GM23338 (cell line): ENCODE results near the gene UBE2D3. TPM values are rescaled to one million over a fixed set of nuclear protein-coding genes. Genes with fewer than 3 reads are reported as not detected.
A peak's percentile ranks its signal among the peaks of the same experiment; 100 is the strongest.

Source experiments
- ATAC-seq: fragments of 200-7000 bp; cut with Tn5 transposase; 3 replicates; pipeline ENCODE4 v1.9.1; 2020
- DNase-seq: peaks from one replicate; pipeline ENCODE4 v3.0.0-alpha.2; 2015; ENCODE audit warnings: low spot score
- H2AFZ ChIP-seq: fragments of 200-600 bp; sonication (generic); 2 replicates; pipeline ENCODE4 v1.8.0; 2016; ENCODE audit warnings: antibody characterized with exemption, mild to moderate bottlenecking, moderate library complexity
- H3F3A ChIP-seq: fragments of 200-600 bp; sonication (generic); replicated peaks from 2 replicates; pipeline ENCODE4 v1.8.0; 2017; ENCODE audit warnings: antibody characterized with exemption, mixed run types, low read depth
- H3K27ac ChIP-seq: fragments of 200-600 bp; sonication (generic); 2 replicates; pipeline ENCODE4 v1.6.1; 2016; ENCODE audit warnings: low read depth
- H3K27me3 ChIP-seq: fragments of 200-600 bp; sonication (generic); 2 replicates; pipeline ENCODE4 v1.8.0; 2016; ENCODE audit warnings: mild to moderate bottlenecking, mixed run types, moderate library complexity; ENCODE audit not compliant: insufficient read depth
- H3K36me3 ChIP-seq: fragments of 200-600 bp; sonication (generic); 2 replicates; pipeline ENCODE4 v1.8.0; 2016; ENCODE audit warnings: mild to moderate bottlenecking; ENCODE audit not compliant: insufficient read depth
- H3K4me1 ChIP-seq: fragments of 200-600 bp; sonication (generic); 2 replicates; pipeline ENCODE4 v1.8.0; 2016; ENCODE audit warnings: mild to moderate bottlenecking, moderate library complexity; ENCODE audit not compliant: insufficient read depth
- H3K4me2 ChIP-seq: fragments of 200-600 bp; sonication (generic); 2 replicates; pipeline ENCODE4 v1.7.1; 2017; ENCODE audit warnings: mixed run types
- H3K4me3 ChIP-seq: fragments of 200-600 bp; sonication (generic); 2 replicates; pipeline ENCODE4 v1.6.1; 2016; ENCODE audit warnings: mixed run types
- H3K79me2 ChIP-seq: fragments of 200-600 bp; sonication (generic); replicated peaks from 2 replicates; pipeline ENCODE4 v1.8.0; 2017; ENCODE audit warnings: mild to moderate bottlenecking; ENCODE audit not compliant: insufficient read depth
- H3K9me2 ChIP-seq: fragments of 200-600 bp; sonication (generic); 2 replicates; pipeline ENCODE4 v1.8.0; 2017; ENCODE audit not compliant: insufficient read depth
- H4K20me1 ChIP-seq: fragments of 200-600 bp; sonication (generic); replicated peaks from 2 replicates; pipeline ENCODE4 v1.8.0; 2017; ENCODE audit warnings: mild to moderate bottlenecking; ENCODE audit not compliant: insufficient read depth
- H3K27ac Mint-ChIP-seq: 2 replicates; pipeline ENCODE4 v1.8.0; 2020; ENCODE audit warnings: inconsistent platforms, mild to moderate bottlenecking, moderate library complexity, mixed read lengths
- H3K27me3 Mint-ChIP-seq: 3 replicates; pipeline ENCODE4 v1.8.0; 2022; ENCODE audit warnings: low read depth, mild to moderate bottlenecking, moderate library complexity, mixed read lengths, inconsistent platforms; ENCODE audit not compliant: insufficient read depth, poor library complexity
- H3K36me3 Mint-ChIP-seq: 3 replicates; pipeline ENCODE4 v1.8.0; 2021; ENCODE audit warnings: low read depth, mild to moderate bottlenecking, inconsistent platforms, moderate library complexity, mixed read lengths
- H3K4me1 Mint-ChIP-seq: 3 replicates; pipeline ENCODE4 v1.8.0; 2020; ENCODE audit warnings: mild to moderate bottlenecking, inconsistent platforms, mixed read lengths
- H3K4me3 Mint-ChIP-seq: 3 replicates; pipeline ENCODE4 v1.8.0; 2021; ENCODE audit warnings: moderate library complexity, mild to moderate bottlenecking, inconsistent platforms, mixed read lengths
- H3K9me3 Mint-ChIP-seq: 3 replicates; pipeline ENCODE4 v1.8.0; 2020; ENCODE audit warnings: moderate library complexity, mild to moderate bottlenecking, inconsistent platforms, mixed read lengths
- CREB1 ChIP-seq: fragments of 250-450 bp; sonication (Bioruptor Pico); IDR thresholded peaks from 2 replicates; pipeline ENCODE4 v1.5.0; 2020; ENCODE audit warnings: low read depth, mild to moderate bottlenecking, moderate library complexity
- CTCF ChIP-seq, 2 experiments: fragments of 200-600 bp in 1 of 2; sonication (generic) in 1 of 2; conservative IDR thresholded peaks; 2 replicates each; pipeline versions ENCODE4 v1.5.1 to v1.6.1; 2016 to 2017; ENCODE audit warnings: antibody characterized with exemption in 2 of 2, low read depth in 2 of 2, mild to moderate bottlenecking in 2 of 2, moderate library complexity in 1 of 2
- ETS1 ChIP-seq: IDR thresholded peaks from 2 replicates; pipeline ENCODE4 v1.6.1; 2016; ENCODE audit warnings: antibody characterized with exemption
- EZH2phosphoT487 ChIP-seq: fragments of 200-600 bp; sonication (generic); IDR thresholded peaks from one replicate; pipeline ENCODE4 v1.8.1; 2018; ENCODE audit warnings: antibody characterized with exemption; ENCODE audit not compliant: unreplicated experiment
- JUNB ChIP-seq: IDR thresholded peaks from one replicate; pipeline ENCODE4 v1.6.1; 2016; ENCODE audit warnings: antibody characterized with exemption; ENCODE audit not compliant: unreplicated experiment
- NANOG ChIP-seq: IDR thresholded peaks from 2 replicates; pipeline ENCODE4 v1.6.1; 2016; ENCODE audit warnings: antibody characterized with exemption, borderline replicate concordance
- POLR2AphosphoS5 ChIP-seq: IDR thresholded peaks from 2 replicates; pipeline ENCODE4 v1.6.1; 2016; ENCODE audit warnings: antibody characterized with exemption, low read depth
- STAT1 ChIP-seq: IDR thresholded peaks from one replicate; pipeline ENCODE4 v1.6.1; 2016; ENCODE audit warnings: antibody characterized with exemption; ENCODE audit not compliant: unreplicated experiment
- ZNF114 ChIP-seq: fragments of 250-450 bp; sonication (Bioruptor Pico); IDR thresholded peaks from 2 replicates; pipeline ENCODE4 v1.5.0; 2020; ENCODE audit warnings: mild to moderate bottlenecking, moderate library complexity
- ZNF331 ChIP-seq: fragments of 250-450 bp; sonication (Bioruptor Pico); IDR thresholded peaks from 2 replicates; pipeline ENCODE4 v1.5.0; 2020; ENCODE audit warnings: low read depth, mild to moderate bottlenecking, moderate library complexity
- ZNF462 ChIP-seq: fragments of 250-450 bp; sonication (Bioruptor Pico); IDR thresholded peaks from 2 replicates; pipeline ENCODE4 v1.5.0; 2020; ENCODE audit warnings: mild to moderate bottlenecking, moderate library complexity
- polyA plus RNA-seq: library from polyadenylated mRNA; unstranded; fragments of >200 nt; fragmentation: Nextera tagmentation; extraction: Ambion mirVana; gene quantifications from 2 replicates; pipeline ENCODE4 v1.2.1, GENCODE V29; 2016
- total RNA-seq: library from RNA; depleted of rRNA; stranded (reverse); fragments of >200 nt; shearing (Covaris generic); gene quantifications from 2 replicates; pipeline ENCODE4 v1.2.3, GENCODE V29; 2014

UBE2D3 gene
- total and polyA plus RNA-seq, 2 experiments from 2014 or later, result 250 to 498 TPM

DNA sequence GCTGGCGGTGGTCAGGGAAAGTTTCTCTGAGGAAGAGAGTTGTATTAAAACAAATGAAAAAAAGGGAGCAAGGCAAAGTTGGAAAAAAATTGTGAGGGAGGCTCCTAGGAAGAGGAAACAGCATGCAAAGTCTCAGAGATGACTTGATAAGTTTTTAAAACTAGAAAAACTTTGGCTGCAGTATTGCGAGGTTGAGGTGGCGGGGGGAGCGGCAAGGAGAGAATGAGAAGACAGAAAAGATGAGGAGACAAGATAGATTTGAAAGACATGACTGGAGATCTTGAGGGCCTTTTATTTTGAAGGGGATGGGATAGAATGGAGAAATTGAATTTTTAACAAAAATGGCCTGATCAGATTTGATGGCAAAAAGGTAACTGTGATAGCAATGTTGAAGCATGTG is 4.8 kb upstream of the UBE2D3 start:
- H3K36me3 ChIP-seq, result no peaks in the 10 kb centered on the region
- peaks cover 26% of the 10 kb centered on the region for H3K79me2 ChIP-seq
- H3K27me3 ChIP-seq, result no peaks in the 10 kb centered on the region
- ATAC-seq, result no peak
- peaks cover 33% of the 10 kb centered on the region for H3K4me1 Mint-ChIP-seq
- H3K9me2 ChIP-seq, result no peaks in the 10 kb centered on the region
- no peak overlapping the region for H2AFZ ChIP-seq
- peak overlapping the region; percentile 56; the same call in 1 of the 2 replicates for H3K27ac ChIP-seq
- H3K27me3 Mint-ChIP-seq, result peaks cover 13% of the 10 kb centered on the region
- no peaks in the 10 kb centered on the region for H4K20me1 ChIP-seq
- H3K4me3 ChIP-seq, result no peak overlapping the region
- H3F3A ChIP-seq, result peaks cover 4% of the 10 kb centered on the region; the same call in 1 of the 2 replicates
- H3K9me3 Mint-ChIP-seq, result no peaks in the 10 kb centered on the region
- H3K4me1 ChIP-seq, result peaks cover 42% of the 10 kb centered on the region
- no peak for DNase-seq
- peak overlapping the region; percentile 39; the same call in 1 of the 2 replicates for H3K4me2 ChIP-seq
- no peaks in the 10 kb centered on the region for H3K36me3 Mint-ChIP-seq
- H3K4me3 Mint-ChIP-seq, result peak overlapping the region; percentile 5; the same call in 1 of the 3 replicates
- TF ChIP-seq NANOG, result no peak
- peak overlapping the region; percentile 80 for H3K27ac Mint-ChIP-seq

- peak overlapping the region; percentile 72 for H3K4me2 ChIP-seq
- H3K36me3 Mint-ChIP-seq, result no peaks in the 10 kb centered on the region
- TF ChIP-seq ZNF331, result no peak
- TF ChIP-seq STAT1, result no peak
- TF ChIP-seq CREB1, result no peak
- no peak for TF ChIP-seq NANOG
- no peak for TF ChIP-seq ETS1
- no peak for TF ChIP-seq ZNF462 (CRISPR knock-in tag)
- no peak for TF ChIP-seq POLR2AphosphoS5
- TF ChIP-seq JUNB, result no peak
- no peak for TF ChIP-seq ZNF114 (CRISPR knock-in tag)
- no peak for TF ChIP-seq EZH2phosphoT487
- no peak for TF ChIP-seq CTCF (conservative IDR thresholded peaks at IDR 0.05; ENCODE audit: low read depth in 2 of 2)
Observed at GRCh38 chr4:102829803-102830202, 2.5 kb upstream of the UBE2D3 start.

More at GRCh38 chr4:102829803-102830202, 2.5 kb upstream of the UBE2D3 start:
- H3K4me1 ChIP-seq, result peaks cover 43% of the 10 kb centered on the region
- H3K79me2 ChIP-seq, result peaks cover 43% of the 10 kb centered on the region
- no peak overlapping the region for H2AFZ ChIP-seq
- DNase-seq (no peak), ATAC-seq (no peak)
- no peaks in the 10 kb centered on the region for H3K36me3 ChIP-seq
- H4K20me1 ChIP-seq, result 0 out of 2 replicates have a peak, but pooled peaks cover 1% of the 10 kb centered on the region
- no peaks in the 10 kb centered on the region for H3K9me2 ChIP-seq
- peaks cover 33% of the 10 kb centered on the region for H3K4me1 Mint-ChIP-seq
- peak overlapping the region; percentile 84 for H3K4me3 ChIP-seq
- H3K9me3 Mint-ChIP-seq, result no peaks in the 10 kb centered on the region
- H3K27ac Mint-ChIP-seq, result no peak overlapping the region; the same call in 1 of the 2 replicates
- no peaks in the 10 kb centered on the region for H3K27me3 ChIP-seq
- peaks cover 4% of the 10 kb centered on the region; the same call in 1 of the 2 replicates for H3F3A ChIP-seq
- H3K27me3 Mint-ChIP-seq, result peaks cover 13% of the 10 kb centered on the region
- H3K27ac ChIP-seq, result peak overlapping the region; percentile 97
- no peak overlapping the region for H3K4me3 Mint-ChIP-seq
